ENCODE data around the gene TAOK1. TPM values are rescaled to one million over a fixed set of nuclear protein-coding genes. Genes with fewer than 3 reads are reported as not detected.

TAOK1 gene
- total and polyA plus RNA-seq, 12 donors: 6.4 to 66.3 (median 46.6) TPM

GRCh38 chr17:29573558-29573869 lies 183.4 kb downstream of the TAOK1 start:
- H3K27me3 ChIP-seq: no peaks in the 10 kb centered on the region
- DNase-seq: peak in 3 of 7 donors; percentile 7 to 18 (median 15)
- no peak overlapping the region for H3K4me3 ChIP-seq
- no peak overlapping the region for H3K27ac ChIP-seq
- intact Hi-C loops (cut with DNase I): no loop called here
- peaks cover 0 to 47% of the 10 kb centered on the region in 2 donors for H3K36me3 ChIP-seq (replicated peaks in 1 of 2)
- TF ChIP-seq POLR2A (IDR thresholded peaks at IDR 0.05) (no peak), CTCF (IDR thresholded peaks at IDR 0.05) (no peak)
- WGBS, 4 donors: 88 to 90% (median 90%) methylated on average over 6 of the region's 6 CpGs
- no peaks in the 10 kb centered on the region for H3K9me3 ChIP-seq (replicated peaks in 1 of 3)
- H3K4me1 ChIP-seq (replicated peaks in 1 of 2): peaks cover 20 to 24% of the 10 kb centered on the region in 2 donors

GRCh38 chr17:29573871-29574731 lies 183.9 kb downstream of the TAOK1 start:
- intact Hi-C loops (cut with DNase I): no loop called here
- no peak overlapping the region for H3K27ac ChIP-seq
- peaks cover 0 to 47% of the 10 kb centered on the region in 2 donors for H3K36me3 ChIP-seq (replicated peaks in 1 of 2)
- TF ChIP-seq CTCF (IDR thresholded peaks at IDR 0.05) (no peak), POLR2A (IDR thresholded peaks at IDR 0.05) (no peak)
- no peak overlapping the region for H3K4me3 ChIP-seq
- no peaks in the 10 kb centered on the region for H3K27me3 ChIP-seq
- no peaks in the 10 kb centered on the region for H3K9me3 ChIP-seq (replicated peaks in 1 of 3)
- DNase-seq: peak in 1 of 7 donors; percentile 22
- peaks cover 18 to 21% of the 10 kb centered on the region in 2 donors for H3K4me1 ChIP-seq (replicated peaks in 1 of 2)
- WGBS, 4 donors: 87 to 96% (median 87%) methylated on average over 12 to 14 of the region's 14 CpGs

- H3K27me3 ChIP-seq: no peaks in the 10 kb centered on the region
- peaks cover 14 to 16% of the 10 kb centered on the region in 2 donors for H3K4me1 ChIP-seq (replicated peaks in 1 of 2)
- H3K9me3 ChIP-seq (replicated peaks in 1 of 3): no peaks in the 10 kb centered on the region
- intact Hi-C loops (cut with DNase I): loop anchor here in 1 of 2 donors (5.0 kb wide), 1 partner anchor 37 kb away; no protein-coding TSS in a partner anchor
- peak in 2 of 7 donors; percentile 6 to 21 for DNase-seq
- H3K27ac ChIP-seq: no peak overlapping the region
- WGBS, 4 donors: 89 to 100% (median 92%) methylated on average over 1 to 17 of the region's 17 CpGs
- no peak overlapping the region for H3K4me3 ChIP-seq
- H3K36me3 ChIP-seq (replicated peaks in 1 of 2): peaks cover 0 to 52% of the 10 kb centered on the region in 2 donors
- TF ChIP-seq POLR2A (IDR thresholded peaks at IDR 0.05): no peak
- TF ChIP-seq CTCF (IDR thresholded peaks at IDR 0.05): no peak
These were observed 184.8 kb downstream of the TAOK1 start for GRCh38 chr17:29574732-29575510.

All from adrenal gland (tissue), 12 donors.